Ishikawa (cell line): ENCODE results near the gene CDKN2AIPNL.

Source experiments
- CEBPB ChIP-seq: IDR thresholded peaks from 2 replicates; pipeline ENCODE4 v1.6.1; 2012
- FOXM1 ChIP-seq: IDR thresholded peaks from 2 replicates; pipeline ENCODE4 v1.6.1; 2012; ENCODE audit warnings: low read depth, borderline replicate concordance
- RAD21 ChIP-seq: IDR thresholded peaks from 2 replicates; pipeline ENCODE4 v1.6.1; 2012; ENCODE audit warnings: low read depth
- YY1 ChIP-seq: IDR thresholded peaks from 2 replicates; pipeline ENCODE4 v1.6.1; 2012; ENCODE audit warnings: low read depth
- TF ChIP-seq, protein P1 (sequence below): IDR thresholded peaks from 2 replicates; pipeline ENCODE4 v1.6.1; 2012

DNA sequence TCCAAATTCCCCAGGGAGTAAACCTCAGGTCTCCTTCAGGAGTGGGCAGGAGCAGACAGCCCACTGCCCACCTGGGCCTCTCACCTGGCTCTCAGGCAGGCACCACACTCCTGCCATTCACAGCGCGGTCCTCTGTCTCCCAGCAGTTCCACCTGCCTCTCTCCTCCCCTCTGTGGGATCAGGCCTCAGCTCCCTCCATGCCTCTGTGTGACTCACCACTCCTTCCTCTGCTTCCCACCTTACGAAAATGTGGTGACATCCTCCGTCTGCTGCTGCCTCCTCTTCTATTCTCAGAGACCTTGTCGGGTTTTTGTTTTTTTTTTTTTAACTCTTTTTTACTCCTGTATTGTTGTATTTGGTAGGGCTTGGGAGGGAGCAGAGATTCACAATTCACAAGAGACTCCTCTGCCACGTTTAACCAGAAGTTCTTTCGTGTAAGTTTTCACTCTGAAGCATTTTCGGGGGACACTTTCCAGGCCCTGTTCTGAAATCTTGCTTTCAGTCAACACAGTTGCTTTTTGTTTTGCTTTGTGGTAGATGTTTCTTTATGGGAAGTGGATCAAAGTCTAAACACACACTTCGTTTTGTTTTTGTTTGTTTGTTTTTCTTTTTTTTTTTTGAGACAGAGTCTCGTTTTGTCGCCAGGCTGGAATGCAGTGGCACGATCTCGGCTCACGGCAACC is 21.1 kb upstream of the CDKN2AIPNL start:
- TF ChIP-seq CEBPB (no peak), RAD21 (no peak), YY1 (no peak), FOXM1 (no peak)
- TF ChIP-seq, protein P1, sequence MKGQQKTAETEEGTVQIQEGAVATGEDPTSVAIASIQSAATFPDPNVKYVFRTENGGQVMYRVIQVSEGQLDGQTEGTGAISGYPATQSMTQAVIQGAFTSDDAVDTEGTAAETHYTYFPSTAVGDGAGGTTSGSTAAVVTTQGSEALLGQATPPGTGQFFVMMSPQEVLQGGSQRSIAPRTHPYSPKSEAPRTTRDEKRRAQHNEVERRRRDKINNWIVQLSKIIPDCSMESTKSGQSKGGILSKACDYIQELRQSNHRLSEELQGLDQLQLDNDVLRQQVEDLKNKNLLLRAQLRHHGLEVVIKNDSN = no peak
